Measurements from ENCODE around the gene DNASE1L2.
"Not testable (repeated sequence)": the region's sequence is repeated elsewhere in the genome, so short reads cannot be mapped to it uniquely, and the experiment has no call there.

DNASE1L2 gene

DNA sequence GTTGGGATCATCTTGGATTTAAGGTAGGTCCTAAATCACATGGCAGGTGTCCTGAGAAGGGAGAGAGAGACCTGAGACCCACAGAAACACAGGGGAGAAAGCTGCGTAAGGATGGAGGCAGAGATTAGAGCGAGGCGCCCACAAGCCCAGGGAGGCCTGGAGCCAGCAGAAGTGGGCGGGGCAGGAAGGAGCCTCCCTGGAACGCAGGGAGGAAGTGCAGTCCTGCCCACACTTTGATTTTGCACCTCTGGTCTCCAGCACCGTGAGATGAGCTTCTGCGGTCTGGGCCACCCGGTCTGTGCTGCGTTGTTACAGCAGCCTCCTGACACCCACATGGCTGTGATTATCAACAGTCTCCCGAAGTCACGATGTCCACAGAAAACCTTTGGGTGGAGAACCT lies 6.4 kb downstream of the DNASE1L2 start:
- DNase-seq, result peak in 2 of 4 experiments; percentile 29 to 52

DNA sequence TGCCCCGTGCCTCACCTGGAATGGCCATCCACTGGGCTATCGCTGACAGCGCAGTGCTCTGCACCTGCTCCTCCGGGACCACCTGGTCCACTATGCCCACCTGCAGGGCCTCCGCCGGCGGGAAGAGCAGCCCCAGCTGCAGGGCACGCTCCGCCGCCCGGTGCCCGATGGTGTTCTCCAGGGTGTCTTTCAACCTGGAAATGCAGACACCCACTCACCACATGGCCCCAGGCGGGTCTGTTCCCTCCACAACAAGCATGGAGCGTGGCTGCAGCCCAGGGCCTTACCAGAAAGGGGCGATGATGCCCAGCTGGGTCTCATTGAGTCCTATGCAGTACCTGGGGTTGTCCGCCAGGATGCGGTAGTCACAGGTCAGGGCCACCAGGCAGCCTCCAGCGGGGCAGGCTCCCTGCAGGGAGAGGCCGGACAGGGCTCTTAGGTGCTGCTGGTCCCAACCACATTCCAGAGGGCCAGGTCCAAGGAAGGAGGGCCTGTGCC lies 6.8 kb downstream of the DNASE1L2 start:
- DNase-seq, result no peak

DNA sequence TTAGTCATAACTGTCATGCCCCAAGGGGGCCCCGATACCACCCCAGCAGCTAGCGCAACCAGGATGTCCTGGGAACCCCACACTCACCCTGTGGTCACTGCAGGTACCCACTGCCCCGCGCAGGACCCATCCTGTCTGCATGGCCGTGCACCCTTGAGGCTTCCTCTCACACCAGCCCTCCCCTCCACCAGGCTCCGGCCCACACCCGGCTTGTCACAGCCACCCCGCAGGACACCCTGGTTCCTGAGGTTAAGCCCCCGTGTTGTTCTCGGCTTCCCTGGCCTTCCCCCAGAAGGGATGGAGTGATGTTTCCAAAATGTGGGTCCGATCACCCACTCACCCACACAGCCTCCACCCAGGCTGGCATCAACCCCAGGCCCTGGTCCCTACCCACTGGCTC lies 7.5 kb downstream of the DNASE1L2 start:
- no peak for DNase-seq

DNA sequence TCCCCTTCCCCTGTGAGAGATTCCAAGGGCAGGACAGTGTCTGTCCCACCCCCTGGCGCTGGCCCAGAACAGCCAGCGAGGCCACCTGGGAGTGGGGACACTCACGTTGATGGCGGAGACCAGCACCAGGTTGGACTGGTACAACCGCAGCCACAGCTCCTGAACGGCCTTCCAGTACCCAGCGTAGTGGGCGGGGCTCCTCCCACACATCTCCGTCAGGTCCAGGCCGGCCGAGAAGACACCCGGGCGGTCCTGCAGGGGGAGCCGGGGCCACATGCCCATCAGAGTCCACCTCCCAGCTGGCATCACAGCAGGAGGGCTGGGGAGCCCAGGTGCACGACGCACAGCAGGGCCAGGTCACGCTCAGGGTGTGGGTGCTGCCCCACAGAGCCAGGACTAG lies 8.1 kb downstream of the DNASE1L2 start:
- DNase-seq, result no peak

DNA sequence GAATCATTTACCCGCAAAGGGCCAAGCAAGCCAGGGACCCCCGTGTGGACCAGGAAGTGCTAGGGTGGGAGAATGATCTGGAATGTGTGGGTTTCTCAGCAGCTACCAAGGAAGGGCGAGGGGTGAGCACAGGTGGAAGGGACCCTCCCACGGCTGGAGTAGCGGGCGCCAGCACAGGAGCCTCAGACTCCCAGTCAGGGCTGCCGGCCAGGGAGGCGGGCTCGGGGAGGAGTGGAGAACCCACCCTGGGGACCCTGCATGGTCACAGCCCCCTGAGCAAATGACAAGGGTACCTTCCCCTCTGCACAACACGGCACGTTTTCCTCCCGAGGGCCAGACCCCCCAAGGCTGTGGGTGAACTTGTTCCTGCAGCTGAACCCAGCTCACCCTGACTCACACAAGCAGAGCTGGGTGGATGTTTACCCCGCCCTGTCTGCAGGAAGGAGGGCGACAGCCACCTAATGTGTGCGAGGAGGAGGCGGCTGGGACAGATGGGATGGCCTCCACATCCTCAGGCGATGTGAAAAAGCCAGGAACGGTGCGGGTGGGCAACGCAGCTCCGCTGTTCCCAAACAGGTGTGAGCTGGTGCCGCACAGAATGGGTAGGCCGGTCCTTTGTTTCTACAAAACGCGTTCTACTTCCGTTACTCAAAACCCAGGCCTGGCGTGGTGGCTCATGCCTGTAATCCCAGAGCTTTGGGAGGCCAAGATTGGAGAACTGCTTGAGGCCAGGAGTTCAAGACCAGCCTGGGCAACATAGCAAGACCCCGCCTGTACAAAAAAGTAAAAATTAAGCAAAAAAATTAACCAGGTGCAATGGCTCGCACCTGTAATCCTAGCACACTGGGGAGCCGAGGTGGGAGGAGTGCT lies 8.9 kb downstream of the DNASE1L2 start:
- no peak for DNase-seq

DNA sequence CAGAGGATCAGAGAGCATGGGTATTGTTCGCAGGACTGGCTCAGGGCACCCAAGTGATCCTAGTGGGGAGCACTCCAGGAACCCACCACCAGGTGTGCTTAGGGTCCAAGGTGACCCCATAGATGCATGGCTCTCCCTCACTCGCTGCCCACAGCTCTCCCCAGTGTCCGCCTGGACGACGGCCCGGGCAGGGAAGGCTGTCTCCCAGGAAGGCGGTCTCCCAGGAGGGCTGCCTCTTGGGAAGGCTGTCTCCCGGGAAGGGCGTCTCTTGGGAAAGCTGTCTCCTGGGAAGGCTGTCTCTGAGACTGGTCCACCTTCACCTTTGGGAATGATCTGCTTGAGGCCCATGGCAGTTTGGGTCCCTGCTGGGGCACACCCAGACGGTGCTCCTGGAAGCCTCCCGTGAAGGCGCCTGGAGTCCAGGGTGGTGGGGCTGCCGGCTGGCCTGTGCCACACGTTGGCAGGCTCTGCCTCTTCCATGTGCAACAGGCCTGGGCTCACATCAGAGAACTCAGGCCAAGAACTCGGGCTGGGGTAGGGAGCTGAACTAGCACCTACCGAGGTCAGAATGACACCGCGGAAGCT lies 10.1 kb downstream of the DNASE1L2 start:
- DNase-seq, result no peak

DNA sequence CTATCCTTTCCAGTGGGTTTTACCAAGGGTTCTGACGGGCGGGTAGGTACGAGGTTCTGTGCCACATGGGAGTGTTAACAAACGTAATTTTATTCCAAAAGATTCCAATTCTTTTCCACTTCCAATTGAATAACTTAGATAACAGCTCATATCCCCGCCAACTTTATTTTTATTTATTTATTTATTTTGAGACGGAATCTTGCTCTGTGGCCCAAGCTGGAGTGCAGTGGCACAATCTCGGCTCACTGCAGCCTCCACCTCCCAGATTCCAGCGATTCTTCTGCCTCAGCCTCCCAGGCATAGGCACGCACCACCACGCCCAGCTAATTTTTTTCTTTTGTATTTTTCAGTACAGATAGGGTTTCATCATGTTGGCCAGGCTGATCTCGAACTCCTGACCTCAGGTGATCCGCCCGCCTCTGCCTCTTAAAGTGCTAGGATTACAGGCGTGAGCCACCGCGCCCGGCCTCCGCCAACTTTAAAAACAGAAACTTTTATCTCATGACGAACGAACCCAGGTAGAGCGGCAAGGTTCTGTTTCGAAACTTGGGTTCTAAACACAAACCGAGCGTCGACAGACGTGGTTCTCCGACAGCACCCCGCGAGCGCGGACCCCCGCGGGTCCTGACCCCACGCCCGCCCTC lies 14.5 kb downstream of the DNASE1L2 start:
- DNase-seq, result peak in 2 of 4 experiments; percentile 32 to 36

DNA sequence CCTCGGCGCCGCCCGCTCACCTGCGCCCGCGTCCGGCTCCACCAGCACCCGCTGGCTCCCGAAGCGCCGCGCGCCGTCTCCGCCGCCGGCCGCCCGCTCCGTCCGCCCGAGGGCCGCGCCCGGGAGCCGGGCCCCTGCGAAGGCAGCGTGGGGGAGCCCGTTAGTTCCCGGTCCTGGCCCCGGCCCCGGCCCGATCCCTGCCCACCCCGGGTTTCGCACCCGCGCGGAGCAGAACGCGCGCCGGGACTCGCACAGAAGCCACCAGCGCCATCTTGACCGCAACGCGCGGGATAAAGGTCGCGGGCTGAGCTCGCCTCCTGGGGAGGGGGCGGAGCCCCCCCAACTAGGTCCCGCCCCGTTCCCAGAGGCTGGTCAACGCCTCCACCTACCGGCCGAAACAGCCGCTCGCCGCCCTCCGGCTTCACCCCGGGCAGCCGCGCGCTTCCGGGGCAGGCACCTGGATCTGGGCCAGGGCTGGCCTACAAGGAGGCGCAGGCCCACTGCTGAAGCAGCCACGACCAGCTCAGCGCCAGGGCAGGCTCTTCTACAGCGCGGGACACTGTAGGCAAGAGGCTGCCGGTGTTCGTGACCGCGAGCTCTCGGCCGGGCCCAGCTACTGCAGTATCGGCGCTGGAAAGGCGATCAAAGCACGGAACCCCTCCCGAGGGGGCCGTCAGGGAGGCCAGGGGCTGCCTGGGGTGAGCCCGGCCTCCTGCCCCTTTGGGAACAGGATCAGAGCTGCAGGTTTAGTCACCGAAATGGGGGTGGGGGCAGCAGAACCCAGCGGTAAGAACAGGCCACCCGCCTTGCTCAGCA lies 15.3 kb downstream of the DNASE1L2 start, which contains the start of gene ECI1:
Gene ECI1, minus strand, starts transcription at position 292 of the 816 bp plus-strand sequence. Its CDS starts 21 bp downstream, at position 271.
- DNase-seq, result peak; percentile 97 to 99 (median 98)

DNA sequence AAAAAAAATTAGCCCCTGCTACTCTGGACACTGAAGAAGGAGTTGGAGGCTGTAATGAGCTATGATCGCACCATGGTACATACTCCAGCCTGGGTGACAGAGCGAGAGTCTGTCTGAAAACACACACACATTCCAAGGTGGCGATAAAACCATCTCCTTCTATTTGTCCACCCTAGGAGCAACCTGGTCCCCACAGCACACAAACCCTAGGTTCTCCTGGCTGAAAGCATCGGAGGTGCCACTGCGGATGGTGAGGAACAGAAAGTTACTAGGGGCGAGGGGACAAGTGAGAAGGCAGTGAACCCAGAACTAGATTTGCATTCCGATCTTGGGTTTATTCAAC lies 16.5 kb downstream of the DNASE1L2 start:
- DNase-seq, result no peak

DNA sequence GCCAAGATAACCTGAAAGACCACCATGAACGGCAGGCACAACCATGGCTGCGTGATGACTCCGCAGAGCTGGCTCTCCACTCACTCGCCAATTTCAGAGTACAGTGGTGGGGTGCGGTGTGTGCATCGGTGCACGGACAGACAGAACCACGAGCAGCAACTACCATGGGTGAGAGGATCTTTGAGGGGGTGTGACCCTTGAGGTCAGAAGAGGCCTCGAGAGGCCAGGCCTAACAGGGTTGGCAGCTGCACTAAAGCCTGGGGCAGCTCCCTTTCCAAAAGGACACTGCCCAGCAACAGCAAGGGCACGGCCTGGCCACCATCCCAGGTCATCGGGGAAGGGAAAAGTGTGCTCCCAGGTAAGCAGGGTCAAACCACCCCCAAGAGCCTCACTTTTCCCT lies 17.0 kb downstream of the DNASE1L2 start:
- no peak for DNase-seq

DNA sequence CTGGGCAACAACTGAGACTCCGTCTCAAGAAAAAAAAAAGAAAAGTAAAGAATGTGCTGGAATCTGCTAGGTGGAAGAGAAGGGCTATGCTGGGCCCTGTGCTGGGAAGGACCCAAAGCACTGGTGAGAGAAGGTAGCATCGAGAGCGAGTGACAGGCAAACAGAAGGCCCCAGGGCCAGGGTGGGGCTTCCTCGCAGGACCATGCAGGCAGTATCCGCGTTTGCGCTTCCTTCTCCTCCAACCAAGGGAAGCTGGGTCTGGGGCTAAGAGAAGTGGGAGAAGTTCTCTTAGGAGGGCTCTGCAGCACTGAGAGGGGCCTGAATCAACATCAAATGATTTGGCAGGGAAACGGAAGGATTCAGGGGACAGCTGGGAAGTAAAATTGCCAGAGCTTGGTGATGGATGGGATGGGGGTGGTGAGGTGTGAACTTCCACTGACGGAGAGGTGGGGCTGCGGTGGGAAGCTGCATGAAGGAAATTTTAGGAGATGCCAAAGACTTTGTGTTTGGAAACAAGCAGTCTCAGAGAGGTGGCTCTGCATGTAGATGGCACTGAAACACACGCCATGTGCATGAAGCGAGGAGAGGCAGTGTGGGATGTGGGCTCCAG lies 20.4 kb downstream of the DNASE1L2 start:
- no peak for DNase-seq

DNA sequence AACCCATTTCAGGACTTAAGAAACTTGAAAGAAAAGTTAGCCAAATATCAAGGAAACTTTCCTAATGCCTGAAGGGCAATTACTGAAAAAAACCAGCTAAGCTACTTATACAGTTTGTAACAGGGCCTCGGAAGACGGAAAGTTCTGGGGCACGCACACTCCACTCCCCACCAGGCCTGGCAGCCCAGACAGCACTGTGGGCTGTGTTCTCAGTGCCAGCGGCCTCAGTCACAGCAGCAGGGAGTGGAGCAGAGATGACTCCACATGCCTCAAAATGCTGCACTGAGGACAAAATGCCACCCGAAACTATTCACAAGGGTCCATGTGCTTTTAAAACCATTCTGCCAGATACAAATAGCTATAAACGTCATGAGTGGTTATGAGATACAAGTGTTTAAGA lies 21.5 kb downstream of the DNASE1L2 start:
- no peak for DNase-seq

DNA sequence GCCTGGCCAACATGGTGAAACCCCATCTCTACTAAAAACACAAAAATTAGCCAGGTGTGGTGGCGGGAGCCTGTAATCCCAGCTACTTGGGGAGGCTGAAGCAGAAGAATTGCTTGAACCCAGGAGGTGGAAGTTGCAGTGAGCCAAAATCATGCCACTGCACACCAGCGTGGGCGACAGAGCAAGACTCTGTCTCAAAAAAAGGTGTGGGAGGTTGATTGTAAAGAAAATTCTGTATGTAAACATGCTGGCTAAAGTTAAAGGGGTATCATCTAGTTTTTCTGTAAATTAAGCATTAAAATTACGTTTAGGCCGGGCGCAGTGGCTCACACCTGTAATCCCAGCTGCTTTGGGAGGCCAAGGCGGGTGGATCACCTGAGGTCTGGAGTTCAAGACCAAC lies 22.3 kb downstream of the DNASE1L2 start:
- DNase-seq, result peak in 1 of 4 experiments; percentile 7

DNA sequence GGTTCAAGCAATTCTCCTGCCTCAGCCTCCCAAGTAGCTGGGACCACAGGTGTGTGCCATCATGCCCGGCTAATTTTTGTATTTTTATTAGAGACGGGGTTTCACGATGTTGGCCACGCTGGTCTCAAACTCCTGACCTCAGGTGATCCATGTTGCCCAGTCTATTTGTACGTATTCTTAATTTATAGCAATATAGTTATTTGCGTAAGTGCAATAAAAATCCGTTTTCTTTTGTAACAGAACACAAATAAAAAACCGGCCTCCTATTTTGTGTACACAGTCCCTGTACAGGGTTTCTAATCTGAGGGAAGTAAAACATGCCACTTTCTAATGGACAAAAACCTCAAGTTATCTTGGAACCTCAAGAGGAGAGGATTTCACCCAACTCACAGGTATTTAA lies 24.0 kb downstream of the DNASE1L2 start:
- no peak for DNase-seq

DNA sequence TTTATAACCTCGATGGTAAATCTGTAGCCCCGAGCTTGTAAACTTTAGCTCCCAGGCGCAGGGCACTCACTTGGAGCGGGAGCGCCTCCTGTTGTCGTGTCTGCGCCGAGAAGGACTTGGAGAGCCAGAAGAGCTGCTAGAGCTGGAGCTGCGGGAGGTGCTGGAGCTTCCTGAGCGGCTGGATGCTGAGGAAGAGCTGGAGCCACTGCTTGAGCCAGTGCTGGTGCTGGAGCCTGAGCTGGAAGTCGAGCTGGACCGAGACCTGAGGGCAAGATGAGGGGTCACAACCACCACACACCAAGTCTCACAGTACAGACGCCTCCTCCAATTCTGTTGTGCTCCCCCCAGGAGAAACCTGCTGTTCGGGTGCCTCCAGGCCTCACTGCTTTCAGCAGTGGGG lies 26.8 kb downstream of the DNASE1L2 start:
- not testable (repeated sequence) for DNase-seq

DNA sequence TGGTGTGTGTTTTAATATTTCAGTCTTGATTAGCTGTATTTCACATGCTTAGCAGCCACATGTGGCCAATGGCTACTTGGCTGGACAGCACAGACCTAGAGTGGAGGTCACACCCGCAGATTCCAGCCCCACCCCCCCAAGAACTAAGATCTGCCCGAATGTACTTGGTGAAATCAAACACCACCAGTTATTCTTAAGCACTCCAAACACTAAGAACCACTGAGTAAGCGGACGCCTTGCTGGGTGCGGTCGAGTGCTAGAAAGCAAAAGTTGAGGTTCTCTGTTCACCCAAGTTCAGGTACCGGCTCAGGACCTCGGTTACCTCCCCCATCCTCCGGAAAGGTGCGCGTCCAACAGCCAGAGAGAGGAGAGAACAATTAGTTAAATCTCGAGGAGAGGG lies 30.6 kb downstream of the DNASE1L2 start:
- not testable (repeated sequence) for DNase-seq

DNA sequence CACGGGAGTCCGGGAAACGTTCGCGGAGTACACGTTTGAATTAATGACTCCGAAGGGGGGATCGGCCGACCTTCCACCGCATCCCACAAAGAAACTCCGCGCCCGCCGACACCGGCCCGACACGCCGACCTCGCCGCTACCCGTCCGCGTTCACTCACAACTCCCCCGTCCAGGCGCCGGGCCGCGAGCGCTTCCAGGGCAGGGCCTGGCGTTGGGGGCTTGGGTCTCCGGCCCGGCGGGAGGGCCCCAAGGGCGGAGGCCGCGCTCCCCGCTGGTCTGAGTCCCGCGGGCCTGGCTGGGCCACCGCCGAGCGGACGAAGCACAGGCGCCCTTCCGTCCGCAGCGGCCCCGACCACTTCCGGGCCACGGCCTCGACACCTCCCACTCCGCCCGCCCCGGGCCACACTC lies 31.3 kb downstream of the DNASE1L2 start:
- DNase-seq, result not testable (repeated sequence)

DNA sequence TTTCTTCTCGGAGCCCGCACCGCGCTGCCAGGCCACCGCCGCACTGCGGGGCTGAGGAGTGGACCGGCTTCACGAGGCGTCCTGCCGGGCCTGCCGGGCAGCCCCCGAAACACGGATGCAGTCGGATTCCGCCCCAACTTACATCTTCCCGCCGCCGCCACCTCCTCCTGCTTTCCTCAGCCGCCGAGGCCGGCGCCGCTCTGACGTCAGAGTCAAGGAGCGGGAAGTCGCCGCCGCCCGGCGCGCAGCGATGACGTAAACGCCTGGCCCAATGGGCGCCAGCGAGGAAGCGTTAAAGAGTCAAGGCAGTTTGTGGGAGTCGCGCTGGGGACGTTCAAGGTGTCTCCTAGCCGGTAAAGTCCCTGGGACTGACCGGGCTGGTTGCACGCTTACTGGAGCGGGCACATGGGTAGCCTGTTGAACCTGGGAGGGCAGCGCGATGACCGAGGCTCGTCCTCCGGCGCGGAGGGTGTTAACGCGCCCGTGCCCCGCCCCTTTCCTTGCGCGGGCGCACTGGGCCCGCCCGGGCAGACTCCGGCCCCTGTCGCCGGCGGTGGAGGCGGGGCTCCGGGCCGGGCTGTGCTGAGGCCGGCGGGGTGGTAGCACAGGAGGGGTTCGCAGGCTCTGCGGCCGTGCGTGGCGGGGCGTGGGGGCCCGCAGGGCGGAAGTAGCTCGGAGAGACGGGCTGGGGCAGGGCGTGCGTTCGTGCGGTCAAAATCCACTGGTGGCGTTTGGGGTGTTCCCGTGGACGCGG lies 31.8 kb downstream of the DNASE1L2 start, which contains the start of gene RNPS1:
Gene RNPS1, minus strand, starts transcription at position 214 of the 754 bp plus-strand sequence. CDS start 3,483 bp downstream, outside the sequence.
- peak; percentile 98 to 99 (median 98) for DNase-seq

DNA sequence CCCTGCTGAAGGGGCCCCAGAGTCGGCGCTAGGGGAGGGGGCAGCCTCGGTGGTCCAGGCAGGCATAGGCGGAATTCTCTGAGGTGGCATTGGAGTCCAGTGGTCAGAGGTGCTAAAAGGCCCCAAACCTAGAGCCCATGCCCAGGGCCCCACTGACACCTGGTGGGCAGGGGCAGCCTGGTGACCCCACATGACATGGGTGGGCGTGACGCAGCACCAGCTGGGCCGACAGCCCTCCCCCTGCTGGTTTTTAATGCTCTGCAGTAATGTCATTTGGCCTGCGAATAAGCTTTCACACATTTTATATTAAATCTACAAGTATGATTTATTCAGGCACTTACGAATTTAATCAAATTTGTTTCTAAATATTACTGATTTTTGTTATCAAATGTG lies 33.8 kb downstream of the DNASE1L2 start:
- no peak for DNase-seq

DNA sequence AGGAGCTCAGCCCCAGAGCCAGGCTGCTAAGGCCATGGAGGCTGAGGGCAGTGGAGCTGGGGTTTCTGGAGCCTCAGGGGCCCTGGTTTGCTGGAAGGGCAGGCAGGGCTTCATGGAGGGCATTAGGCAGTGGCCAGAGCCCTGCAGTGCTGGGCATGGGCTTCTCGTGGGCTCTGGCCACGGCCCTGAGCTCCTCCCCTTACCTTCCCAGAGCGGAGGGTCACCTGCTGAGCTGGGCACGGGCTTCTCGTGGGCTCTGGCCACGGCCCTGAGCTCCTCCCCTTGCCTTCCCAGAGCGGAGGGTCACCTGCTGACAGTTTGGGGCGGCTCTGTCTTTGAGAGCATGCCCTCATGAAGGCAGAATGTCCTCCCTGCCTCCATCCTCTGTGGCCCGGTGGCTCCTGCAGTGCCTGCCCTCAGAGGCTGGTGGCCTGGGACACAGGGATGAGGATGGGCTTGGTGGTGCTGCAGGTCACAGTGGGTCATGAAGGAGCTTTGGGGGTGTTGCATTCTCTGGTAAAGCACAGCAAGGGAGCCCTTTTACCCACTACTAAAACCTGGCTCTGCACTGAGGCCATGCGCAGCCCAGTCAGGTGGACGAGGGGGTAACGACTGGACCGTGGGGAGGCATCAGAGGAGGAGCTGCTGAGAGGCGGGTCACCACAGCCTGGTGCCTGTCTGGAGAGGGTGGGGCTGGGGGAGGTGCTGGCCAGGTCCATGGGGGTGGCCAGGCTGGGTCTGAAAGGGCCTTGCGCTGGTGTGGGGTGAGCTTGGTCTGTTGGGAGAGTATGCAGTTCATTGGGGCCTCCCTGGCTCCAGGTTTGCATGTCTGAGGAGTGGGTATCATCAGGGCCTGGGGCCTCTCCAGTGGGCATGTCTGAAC lies 34.6 kb downstream of the DNASE1L2 start:
- no peak for DNase-seq
